ENCODE measurements around the gene ZMIZ1. TPM values are rescaled to one million over a fixed set of nuclear protein-coding genes. Genes with fewer than 3 reads are reported as not detected.

ZMIZ1 gene
- total RNA-seq, 4 donors from 2014 or later = 65.5 to 88.2 (median 69.3) TPM

DNA sequence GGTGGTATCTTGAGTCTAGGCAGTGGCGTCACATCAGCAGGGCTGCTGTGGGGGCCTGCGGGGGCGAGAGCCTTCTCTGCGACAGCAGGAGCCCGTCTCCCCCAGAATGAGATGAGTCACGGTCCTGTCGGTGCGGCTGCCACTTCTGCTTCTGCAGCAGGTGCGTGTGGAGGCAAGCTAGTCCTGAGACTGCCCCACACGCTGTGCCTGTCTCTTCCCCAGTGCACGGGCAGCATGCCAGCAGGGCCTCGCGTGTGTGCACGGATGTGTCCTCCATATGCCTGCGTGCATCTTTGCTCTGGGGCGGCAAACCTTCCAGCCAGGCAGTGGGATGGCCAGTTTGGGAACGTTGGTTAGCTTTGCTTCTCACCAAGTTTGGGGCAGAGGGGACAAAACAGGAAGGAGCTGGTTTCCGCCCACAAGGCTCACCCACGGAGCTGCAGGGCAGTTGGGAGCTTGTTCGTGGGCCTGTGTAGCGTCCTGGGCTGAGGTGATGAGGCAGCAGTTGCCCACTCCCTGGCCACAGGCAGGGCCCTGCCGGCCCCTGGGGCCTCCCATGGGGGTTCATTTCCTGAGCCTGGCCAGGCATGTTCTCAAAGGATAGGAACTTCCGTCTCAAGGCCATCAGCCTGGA is 217.7 kb downstream of the ZMIZ1 start:
- Histone ChIP-seq H3K36me3 (peaks cover 0 to 65% (median 4%) of the 10 kb centered on the region in 3 donors), H3K4me3 (no peak overlapping the region), H3K4me1 (peaks cover 0 to 71% (median 27%) of the 10 kb centered on the region in 4 donors), H3K27ac (peak overlapping the region in 3 of 4 donors; percentile 65 to 79 (median 79)), H3K9me3 (no peaks in the 10 kb centered on the region), H3K27me3 (no peaks in the 10 kb centered on the region)
- WGBS, 2 donors = 44 to 52% methylated on average over 15 to 23 of the region's 23 CpGs
- DNase-seq (ENCODE audit: low spot score in 2 of 2) = peak; percentile 54 to 55
- no peak for TF ChIP-seq POLR2A (IDR thresholded peaks at IDR 0.05)

DNA sequence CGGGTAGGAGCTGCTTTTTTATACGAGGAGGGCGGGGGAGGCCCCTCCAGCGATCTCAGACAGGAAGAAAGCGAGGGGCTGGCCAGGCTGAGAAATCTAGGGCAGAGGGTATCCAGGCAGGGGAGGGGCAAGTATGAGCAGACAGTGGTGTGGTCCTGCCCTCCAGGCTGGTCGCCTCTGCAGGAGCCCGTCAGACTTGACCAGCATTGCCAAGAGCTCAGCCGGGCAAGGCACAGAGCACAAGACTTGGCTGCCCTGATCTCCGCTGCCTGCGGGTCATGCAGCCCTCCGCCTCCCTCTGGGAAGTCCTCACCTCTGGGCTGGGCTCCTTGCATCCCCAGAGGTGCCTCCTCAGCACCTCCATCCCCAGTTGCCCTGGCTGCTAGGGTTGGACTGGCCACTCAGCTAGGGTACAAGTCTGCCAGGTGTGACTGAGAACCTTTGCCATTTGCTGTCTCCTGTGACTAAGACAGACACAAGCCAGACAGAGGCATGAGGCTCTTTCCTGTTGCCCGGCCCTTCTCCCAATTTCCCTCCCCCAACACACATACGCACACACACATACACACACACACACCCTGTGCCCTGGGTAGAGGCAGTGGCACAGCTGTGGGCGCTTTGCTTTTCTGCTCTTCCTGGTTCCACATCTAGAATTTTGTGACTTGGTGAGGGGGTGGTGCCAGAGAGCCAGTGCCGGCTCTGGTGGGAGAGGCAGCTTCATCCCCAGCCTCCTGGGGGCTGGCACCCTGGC is 219.4 kb downstream of the ZMIZ1 start:
- WGBS, 2 donors = 69% methylated on average over 15 of the region's 15 CpGs
- no peaks in the 10 kb centered on the region for H3K9me3 ChIP-seq
- H3K27ac ChIP-seq = peak overlapping the region in 2 of 4 donors; percentile 38 to 40
- peaks cover 0 to 66% (median 30%) of the 10 kb centered on the region in 4 donors for H3K4me1 ChIP-seq
- DNase-seq (ENCODE audit: low spot score in 2 of 2) = no peak
- H3K36me3 ChIP-seq = peaks cover 0 to 73% (median 4%) of the 10 kb centered on the region in 3 donors
- H3K4me3 ChIP-seq = no peak overlapping the region
- no peaks in the 10 kb centered on the region for H3K27me3 ChIP-seq
- no peak for TF ChIP-seq POLR2A (IDR thresholded peaks at IDR 0.05)
- TF ChIP-seq, protein P1, sequence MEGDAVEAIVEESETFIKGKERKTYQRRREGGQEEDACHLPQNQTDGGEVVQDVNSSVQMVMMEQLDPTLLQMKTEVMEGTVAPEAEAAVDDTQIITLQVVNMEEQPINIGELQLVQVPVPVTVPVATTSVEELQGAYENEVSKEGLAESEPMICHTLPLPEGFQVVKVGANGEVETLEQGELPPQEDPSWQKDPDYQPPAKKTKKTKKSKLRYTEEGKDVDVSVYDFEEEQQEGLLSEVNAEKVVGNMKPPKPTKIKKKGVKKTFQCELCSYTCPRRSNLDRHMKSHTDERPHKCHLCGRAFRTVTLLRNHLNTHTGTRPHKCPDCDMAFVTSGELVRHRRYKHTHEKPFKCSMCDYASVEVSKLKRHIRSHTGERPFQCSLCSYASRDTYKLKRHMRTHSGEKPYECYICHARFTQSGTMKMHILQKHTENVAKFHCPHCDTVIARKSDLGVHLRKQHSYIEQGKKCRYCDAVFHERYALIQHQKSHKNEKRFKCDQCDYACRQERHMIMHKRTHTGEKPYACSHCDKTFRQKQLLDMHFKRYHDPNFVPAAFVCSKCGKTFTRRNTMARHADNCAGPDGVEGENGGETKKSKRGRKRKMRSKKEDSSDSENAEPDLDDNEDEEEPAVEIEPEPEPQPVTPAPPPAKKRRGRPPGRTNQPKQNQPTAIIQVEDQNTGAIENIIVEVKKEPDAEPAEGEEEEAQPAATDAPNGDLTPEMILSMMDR (IDR thresholded peaks at IDR 0.05) = no peak

DNA sequence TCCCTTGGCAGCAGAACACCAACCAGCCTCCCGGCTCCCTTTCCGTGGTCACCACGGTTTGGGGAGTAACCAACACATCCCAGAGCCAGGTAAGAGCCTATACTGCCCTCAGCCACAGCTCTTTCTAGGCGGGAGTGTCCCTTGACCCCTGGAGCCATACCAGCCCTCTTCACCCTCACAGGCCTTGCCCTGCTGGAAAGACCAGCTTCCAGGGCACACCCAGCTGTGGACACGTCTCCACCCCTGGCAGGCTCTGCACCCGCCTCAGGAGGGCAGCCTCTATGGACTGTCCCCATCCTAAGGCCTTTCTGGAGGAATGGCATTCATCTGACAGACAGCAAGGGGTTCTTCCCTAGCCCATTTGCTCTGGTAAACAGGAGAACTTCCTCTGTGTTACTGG is 221.0 kb downstream of the ZMIZ1 start:
- TF ChIP-seq, protein P1 (IDR thresholded peaks at IDR 0.05) = no peak
- TF ChIP-seq POLR2A (IDR thresholded peaks at IDR 0.05) (no peak), EP300 (IDR thresholded peaks at IDR 0.05) (no peak)
- no peak overlapping the region for H3K27ac ChIP-seq
- H3K4me1 ChIP-seq = peaks cover 0 to 74% (median 33%) of the 10 kb centered on the region in 4 donors
- H3K9me3 ChIP-seq = no peaks in the 10 kb centered on the region
- no peak for DNase-seq (ENCODE audit: low spot score in 2 of 2)
- no peak overlapping the region for H3K4me3 ChIP-seq
- peaks cover 0 to 88% (median 4%) of the 10 kb centered on the region in 3 donors for H3K36me3 ChIP-seq
- no peaks in the 10 kb centered on the region for H3K27me3 ChIP-seq
- 64 to 85% methylated on average over 4 to 6 of the region's 6 CpGs for WGBS, 2 donors

DNA sequence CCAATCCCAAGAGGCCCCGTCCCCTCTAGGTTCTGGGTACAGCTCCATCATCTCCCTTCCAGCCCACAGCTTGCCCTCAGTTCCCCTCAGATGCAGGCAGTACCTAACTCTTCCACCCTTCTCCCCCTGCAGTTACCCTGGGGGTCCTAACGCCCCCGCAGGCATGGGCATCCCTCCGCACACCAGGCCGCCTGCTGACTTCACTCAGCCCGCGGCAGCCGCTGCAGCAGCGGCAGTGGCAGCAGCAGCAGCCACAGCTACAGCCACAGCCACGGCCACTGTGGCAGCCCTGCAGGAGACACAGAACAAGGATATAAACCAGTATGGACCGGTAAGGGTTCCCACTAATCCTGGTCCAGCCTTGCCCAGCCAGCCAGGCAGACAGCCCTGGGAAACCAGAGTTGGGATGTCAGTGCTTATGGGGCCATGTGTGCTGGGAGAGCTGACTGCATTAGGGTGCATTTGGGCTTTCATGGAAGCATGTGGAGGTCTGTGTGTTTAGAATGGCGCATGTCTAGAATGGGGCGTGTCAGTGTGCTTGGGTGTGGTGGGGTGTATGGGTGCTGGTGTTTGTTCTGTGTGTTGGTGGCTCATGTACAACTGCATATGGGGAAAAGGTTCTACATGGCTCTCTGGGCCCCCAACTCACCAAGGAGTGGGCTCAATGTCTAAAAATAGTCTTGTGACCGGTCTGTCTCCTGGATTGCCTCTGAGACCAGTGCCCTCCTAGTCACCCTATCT is 223.4 kb downstream of the ZMIZ1 start:
- TF ChIP-seq EP300 (IDR thresholded peaks at IDR 0.05) = no peak
- TF ChIP-seq, protein P1 (IDR thresholded peaks at IDR 0.05) = no peak
- TF ChIP-seq POLR2A (IDR thresholded peaks at IDR 0.05) = no peak
- Histone ChIP-seq H3K4me3 (no peak overlapping the region), H3K27ac (peak overlapping the region in 1 of 4 donors; percentile 36), H3K27me3 (no peaks in the 10 kb centered on the region), H3K36me3 (peaks cover 0 to 95% (median 4%) of the 10 kb centered on the region in 3 donors), H3K4me1 (peaks cover 0 to 52% (median 12%) of the 10 kb centered on the region in 4 donors), H3K9me3 (no peaks in the 10 kb centered on the region)
- 86 to 87% methylated on average over 14 of the region's 14 CpGs for WGBS, 2 donors
- no peak for DNase-seq (ENCODE audit: low spot score in 2 of 2)

DNA sequence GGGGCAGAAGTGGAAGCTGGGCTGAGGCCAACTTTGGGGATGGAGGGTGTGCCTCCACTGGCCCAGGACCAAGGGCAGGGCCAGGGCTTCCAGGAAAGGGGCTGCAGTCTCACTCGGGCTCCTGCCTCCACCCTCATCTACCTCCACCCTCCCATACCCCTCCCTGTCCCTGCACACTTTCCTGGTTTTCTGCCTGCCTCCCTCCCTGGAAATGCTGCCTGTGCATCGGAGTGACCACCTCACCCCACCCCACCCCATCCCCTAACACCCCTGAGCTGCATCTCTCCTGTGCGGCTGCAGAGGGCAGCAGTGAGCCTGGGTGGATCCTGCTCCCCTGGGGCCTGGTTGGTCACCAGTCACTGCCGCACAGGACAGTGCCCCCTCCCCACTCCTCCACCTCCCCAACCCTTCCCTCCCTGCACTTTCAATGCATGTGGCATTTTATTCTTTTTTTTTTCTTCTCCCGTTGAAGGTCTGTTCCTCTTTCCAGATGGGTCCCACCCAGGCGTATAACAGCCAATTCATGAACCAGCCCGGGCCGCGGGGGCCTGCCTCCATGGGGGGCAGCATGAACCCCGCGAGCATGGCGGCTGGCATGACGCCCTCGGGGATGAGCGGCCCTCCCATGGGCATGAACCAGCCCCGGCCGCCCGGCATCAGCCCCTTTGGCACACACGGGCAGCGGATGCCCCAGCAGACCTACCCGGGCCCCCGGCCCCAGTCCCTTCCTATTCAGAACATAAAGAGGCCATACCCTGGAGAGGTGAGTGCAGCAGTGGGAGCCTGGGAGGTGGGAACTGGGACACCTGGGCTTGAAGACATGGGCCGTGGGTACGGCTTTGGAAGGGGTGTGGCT is 224.4 kb downstream of the ZMIZ1 start:
- Histone ChIP-seq H3K27me3 (no peaks in the 10 kb centered on the region), H3K36me3 (peaks cover 2 to 97% (median 13%) of the 10 kb centered on the region in 3 donors), H3K4me1 (peaks cover 0 to 44% (median 12%) of the 10 kb centered on the region in 4 donors), H3K9me3 (no peaks in the 10 kb centered on the region), H3K4me3 (no peak overlapping the region), H3K27ac (peak overlapping the region in 3 of 4 donors; percentile 11 to 73 (median 31))
- 73 to 79% methylated on average over 24 of the region's 24 CpGs for WGBS, 2 donors
- no peak for TF ChIP-seq POLR2A (IDR thresholded peaks at IDR 0.05)
- no peak for TF ChIP-seq EP300 (IDR thresholded peaks at IDR 0.05)
- TF ChIP-seq, protein P1 (IDR thresholded peaks at IDR 0.05) = peak in 3 of 5 experiments; percentile 28 to 32 (median 28)
- DNase-seq (ENCODE audit: low spot score in 2 of 2) = no peak
